Effector memory CD4-positive, alpha-beta T cell (primary cell): ENCODE measurements around the gene MAP2K7.

Experiments used
- DNase-seq, 3 donors: peaks; one replicate each; pipeline ENCODE4 v3.0.0-alpha.2; 2020
- H3K27ac ChIP-seq: 2 replicates; pipeline ENCODE4 v1.7.0; 2013; ENCODE audit warnings: mild to moderate bottlenecking, low read length, moderate library complexity; ENCODE audit not compliant: insufficient read depth, poor library complexity, severe bottlenecking
- H3K27me3 ChIP-seq: replicated peaks from 2 replicates; pipeline ENCODE4 v1.7.0; 2013; ENCODE audit warnings: mild to moderate bottlenecking, low read length; ENCODE audit not compliant: insufficient read depth, control insufficient read depth, poor library complexity, severe bottlenecking
- H3K36me3 ChIP-seq: 2 replicates; pipeline ENCODE4 v1.7.0; 2013; ENCODE audit warnings: mild to moderate bottlenecking, low read length, moderate library complexity; ENCODE audit not compliant: control insufficient read depth, insufficient read depth
- H3K4me1 ChIP-seq: 2 replicates; pipeline ENCODE4 v1.7.0; 2013; ENCODE audit warnings: low read length, mild to moderate bottlenecking; ENCODE audit not compliant: control insufficient read depth, insufficient read depth, poor library complexity, severe bottlenecking
- H3K4me3 ChIP-seq: 2 replicates; pipeline ENCODE4 v1.7.0; 2013; ENCODE audit warnings: low read length, low read depth, mild to moderate bottlenecking; ENCODE audit not compliant: insufficient read depth, poor library complexity, severe bottlenecking
- H3K9me3 ChIP-seq: 2 replicates; pipeline ENCODE4 v1.7.0; 2013; ENCODE audit warnings: mild to moderate bottlenecking, low read length, moderate library complexity; ENCODE audit not compliant: control insufficient read depth

The MAP2K7 gene

GRCh38 chr19:7860714-7861618 lies 42.7 kb upstream of the MAP2K7 start:
- no peak overlapping the region for H3K27ac ChIP-seq
- H3K4me1 ChIP-seq = peaks cover 22% of the 10 kb centered on the region
- no peaks in the 10 kb centered on the region for H3K9me3 ChIP-seq
- H3K4me3 ChIP-seq = no peak overlapping the region
- H3K36me3 ChIP-seq = no peaks in the 10 kb centered on the region
- H3K27me3 ChIP-seq = no peaks in the 10 kb centered on the region
- no peak for DNase-seq

DNA sequence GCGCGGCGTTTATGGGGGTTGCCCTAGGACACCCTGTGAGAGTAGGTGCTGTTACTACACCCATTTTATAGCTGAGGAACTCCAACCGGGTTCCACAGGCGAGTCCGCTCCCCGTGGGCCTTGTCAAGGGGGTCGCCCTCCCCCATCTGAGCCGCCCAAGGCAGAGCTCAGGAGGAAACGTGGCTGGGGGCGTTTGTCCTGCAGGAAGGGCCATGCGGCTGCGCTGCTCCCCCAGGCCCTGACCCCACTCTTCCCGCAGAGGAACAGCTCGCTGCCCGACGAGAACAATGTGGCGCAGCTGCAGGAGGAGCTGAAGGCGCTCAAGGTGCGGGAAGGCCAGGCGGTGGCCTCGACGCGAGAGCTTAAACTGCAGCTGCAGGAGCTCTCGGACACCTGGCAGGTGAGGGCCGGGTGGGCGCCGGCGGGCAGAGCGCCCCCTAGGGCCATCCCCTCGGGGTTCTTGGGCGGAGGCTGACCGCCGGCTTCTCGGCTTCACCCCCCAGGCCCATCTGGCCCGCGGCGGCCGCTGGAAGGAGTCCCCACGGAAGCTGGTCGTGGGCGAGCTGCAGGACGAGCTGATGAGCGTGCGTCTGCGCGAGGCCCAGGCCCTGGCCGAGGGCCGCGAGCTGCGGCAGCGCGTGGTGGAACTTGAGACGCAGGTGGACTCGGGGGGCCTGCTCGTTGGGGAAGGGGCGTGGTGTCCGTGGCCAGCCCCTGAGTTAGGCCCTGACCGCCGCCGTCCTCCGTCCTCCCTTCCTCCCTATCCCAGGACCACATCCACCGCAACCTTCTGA lies 41.9 kb upstream of the MAP2K7 start:
- Histone ChIP-seq H3K27ac (no peak overlapping the region), H3K27me3 (no peaks in the 10 kb centered on the region), H3K4me1 (peaks cover 22% of the 10 kb centered on the region), H3K36me3 (no peaks in the 10 kb centered on the region), H3K4me3 (peak overlapping the region; percentile 47), H3K9me3 (no peaks in the 10 kb centered on the region)
- no peak for DNase-seq

DNA sequence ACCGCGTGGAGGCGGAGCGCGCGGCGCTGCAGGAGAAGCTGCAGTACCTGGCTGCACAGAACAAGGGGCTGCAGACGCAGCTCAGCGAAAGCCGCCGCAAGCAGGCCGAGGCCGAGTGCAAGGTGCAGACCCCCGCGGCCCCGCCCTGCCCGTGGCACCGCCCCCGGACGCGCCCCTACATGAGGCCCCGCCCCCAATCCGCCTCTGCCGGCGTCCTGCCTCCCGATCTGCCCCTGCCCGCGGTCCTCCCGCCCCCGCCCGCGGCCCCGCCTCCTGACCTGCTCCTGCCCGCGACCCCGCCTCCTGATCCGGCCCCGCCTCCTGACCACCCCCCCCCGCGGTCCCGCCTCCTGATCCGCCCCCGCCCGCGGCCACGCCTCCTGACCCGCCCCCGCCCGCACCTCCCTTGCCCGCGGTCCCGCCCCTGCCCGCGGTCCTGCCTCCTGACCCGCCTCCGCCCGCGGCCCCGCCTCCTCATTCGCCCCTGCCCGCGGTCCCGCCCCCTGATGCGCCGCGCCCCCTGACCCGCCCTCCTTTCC lies 41.2 kb upstream of the MAP2K7 start:
- Histone ChIP-seq H3K27me3 (no peaks in the 10 kb centered on the region), H3K4me3 (peak overlapping the region; percentile 47)

DNA sequence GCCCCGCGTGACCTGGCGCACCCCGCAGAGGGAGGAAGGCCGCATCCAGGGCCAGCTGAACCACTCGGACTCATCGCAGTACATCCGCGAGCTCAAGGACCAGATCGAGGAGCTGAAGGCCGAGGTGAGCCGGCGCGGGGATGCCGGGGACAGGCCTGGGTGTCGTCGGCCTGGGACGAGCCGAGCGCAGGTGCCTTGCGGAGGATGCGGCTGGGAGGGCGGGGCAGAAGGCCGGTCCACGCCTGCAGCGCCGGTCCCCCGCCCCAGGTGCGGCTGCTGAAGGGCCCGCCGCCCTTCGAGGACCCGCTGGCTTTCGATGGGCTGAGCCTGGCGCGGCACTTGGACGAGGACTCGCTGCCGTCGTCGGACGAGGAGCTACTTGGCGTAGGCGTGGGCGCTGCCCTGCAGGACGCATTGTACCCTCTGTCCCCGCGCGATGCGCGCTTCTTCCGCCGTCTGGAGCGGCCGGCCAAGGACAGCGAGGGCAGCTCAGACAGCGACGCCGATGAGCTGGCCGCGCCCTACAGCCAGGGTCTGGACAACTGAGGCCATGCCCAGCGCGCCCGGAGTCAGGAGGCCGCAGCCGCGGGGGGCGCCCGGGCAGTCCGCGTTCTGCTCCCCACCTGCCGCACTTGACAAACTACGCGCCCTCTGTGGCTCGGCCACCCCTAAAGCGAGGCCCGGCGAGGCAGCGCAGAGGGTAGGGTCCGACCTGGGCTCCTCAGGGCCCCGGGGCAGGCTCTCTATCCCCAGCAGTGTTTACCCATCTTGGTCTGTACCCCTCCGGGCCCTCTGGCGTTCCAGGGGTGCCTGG lies 40.3 kb upstream of the MAP2K7 start:
- Histone ChIP-seq H3K27ac (no peak overlapping the region), H3K4me1 (peaks cover 23% of the 10 kb centered on the region), H3K27me3 (no peaks in the 10 kb centered on the region), H3K36me3 (no peaks in the 10 kb centered on the region), H3K9me3 (no peaks in the 10 kb centered on the region), H3K4me3 (no peak overlapping the region)
- DNase-seq = no peak

More for the DNA sequence above, 41.2 kb upstream of the MAP2K7 start:
- Histone ChIP-seq H3K9me3 (no peaks in the 10 kb centered on the region), H3K36me3 (no peaks in the 10 kb centered on the region), H3K4me1 (peaks cover 22% of the 10 kb centered on the region), H3K27ac (no peak overlapping the region)
- peak; percentile 62 to 71 (median 67) for DNase-seq

DNA sequence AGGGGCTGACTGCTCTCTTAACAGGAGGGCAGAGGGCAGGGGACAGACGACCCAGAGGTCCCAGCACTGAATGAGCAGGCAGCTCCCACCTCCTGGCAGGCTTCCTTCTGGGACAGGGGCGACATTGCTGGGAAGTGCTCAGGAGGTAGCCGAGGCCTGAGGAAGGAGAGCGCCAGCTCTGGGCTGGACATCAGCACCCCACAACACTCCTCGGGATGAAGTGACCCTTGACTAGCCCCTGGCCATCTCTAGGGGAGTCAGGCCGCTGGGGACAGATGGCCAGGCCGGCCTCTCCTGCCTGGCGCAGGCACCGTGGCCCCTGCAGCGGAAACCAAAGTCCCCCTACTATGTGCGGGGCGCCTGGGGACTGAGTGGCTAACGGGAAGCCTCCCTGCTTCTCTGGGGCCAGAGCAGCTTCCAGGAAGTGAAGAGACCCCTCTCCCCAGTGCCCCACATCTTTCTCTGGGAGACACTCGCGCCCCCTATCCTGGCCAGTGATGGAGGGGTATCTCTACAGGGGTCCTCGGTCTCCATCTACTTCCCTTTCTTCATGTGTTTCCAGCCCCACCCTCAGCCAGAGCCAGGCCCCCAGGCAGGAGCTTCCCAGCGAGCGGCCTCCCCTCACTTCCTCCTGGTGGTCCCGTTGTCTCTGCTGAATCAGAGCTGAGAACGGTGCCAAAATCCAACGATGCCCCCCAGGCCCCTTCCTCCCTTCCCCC lies 39.5 kb upstream of the MAP2K7 start:
- Histone ChIP-seq H3K4me3 (no peak overlapping the region), H3K4me1 (peaks cover 29% of the 10 kb centered on the region), H3K9me3 (no peaks in the 10 kb centered on the region), H3K27me3 (no peaks in the 10 kb centered on the region), H3K36me3 (no peaks in the 10 kb centered on the region), H3K27ac (no peak overlapping the region)
- DNase-seq = no peak

- no peak for DNase-seq
- Histone ChIP-seq H3K36me3 (no peaks in the 10 kb centered on the region), H3K4me3 (no peak overlapping the region), H3K27ac (no peak overlapping the region), H3K9me3 (no peaks in the 10 kb centered on the region), H3K4me1 (peaks cover 32% of the 10 kb centered on the region), H3K27me3 (no peaks in the 10 kb centered on the region)
Measured at GRCh38 chr19:7864690-7865074, 39.0 kb upstream of the MAP2K7 start.

DNA sequence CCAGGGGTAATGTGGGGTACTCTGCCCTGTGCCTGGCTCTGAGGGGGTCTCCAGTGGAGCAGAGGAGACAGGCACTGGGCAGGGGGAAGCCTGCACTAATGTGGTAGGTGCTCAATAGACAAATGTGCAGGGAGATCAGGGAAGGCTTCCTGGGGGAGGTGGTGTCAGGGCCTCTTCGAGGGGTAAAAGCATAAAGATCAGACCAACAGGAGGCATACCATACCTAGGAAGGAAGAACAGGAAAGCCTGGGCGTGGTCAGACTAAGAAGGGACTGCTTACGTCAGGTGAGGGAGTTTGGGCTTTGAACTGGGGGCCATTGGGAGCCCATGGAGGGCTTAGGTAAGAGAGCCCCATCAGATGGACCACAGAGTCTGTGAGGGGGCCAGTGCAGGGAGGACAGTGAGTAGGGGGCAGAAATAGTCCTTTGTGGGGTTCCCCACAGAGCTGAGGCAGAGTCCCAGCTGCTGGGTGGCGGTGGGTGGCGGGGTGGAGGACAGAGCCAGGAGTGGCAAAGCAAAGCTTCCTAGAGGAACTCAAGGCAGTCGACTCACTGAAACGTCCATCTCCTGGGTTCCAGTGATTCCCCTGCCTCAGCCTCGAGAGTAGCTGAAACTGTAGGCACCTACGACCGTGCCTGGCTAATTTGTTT lies 38.3 kb upstream of the MAP2K7 start:
- no peak for DNase-seq
- Histone ChIP-seq H3K36me3 (no peaks in the 10 kb centered on the region), H3K27me3 (no peaks in the 10 kb centered on the region), H3K4me1 (peaks cover 37% of the 10 kb centered on the region), H3K4me3 (no peak overlapping the region), H3K9me3 (no peaks in the 10 kb centered on the region), H3K27ac (peak overlapping the region; percentile 34)

DNA sequence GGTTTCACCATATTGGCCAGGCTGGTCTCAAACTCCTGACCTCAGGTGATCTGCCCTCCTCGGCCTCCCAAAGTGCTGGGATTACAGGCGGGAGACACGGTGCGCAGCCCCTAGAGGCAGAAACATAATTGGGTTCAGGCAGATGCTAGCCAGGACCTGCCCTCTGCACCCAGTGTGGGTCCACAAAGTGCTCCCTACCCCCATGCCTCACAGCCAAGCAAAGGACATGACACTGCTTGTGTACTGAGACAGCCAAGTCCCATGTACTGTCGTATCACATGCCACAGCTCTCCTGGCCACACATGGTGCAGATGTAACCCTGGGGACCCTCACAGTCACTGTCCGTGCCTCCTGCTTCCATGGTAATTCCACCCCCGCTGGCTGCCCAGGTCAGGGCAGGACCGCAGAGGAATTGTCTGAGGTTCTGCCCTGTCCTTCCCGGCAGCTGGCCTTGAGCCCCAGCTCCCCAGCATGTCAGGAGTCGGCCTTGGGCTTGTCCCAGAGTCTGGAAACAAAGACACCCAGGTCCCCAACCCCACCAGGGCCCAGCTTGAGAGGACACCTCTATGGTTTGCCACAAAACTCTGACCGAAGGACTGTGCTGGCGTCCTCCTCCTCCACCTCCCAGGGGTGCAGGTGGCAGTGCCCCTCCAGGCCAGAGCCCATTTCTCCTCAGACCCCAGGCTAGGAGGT lies 37.1 kb upstream of the MAP2K7 start:
- Histone ChIP-seq H3K27ac (no peak overlapping the region), H3K4me3 (no peak overlapping the region), H3K9me3 (no peaks in the 10 kb centered on the region), H3K27me3 (no peaks in the 10 kb centered on the region), H3K36me3 (no peaks in the 10 kb centered on the region), H3K4me1 (peaks cover 37% of the 10 kb centered on the region)
- no peak for DNase-seq
